ENCODE results near the gene PTPRM.
"Not testable (repeated sequence)": the region's sequence is repeated elsewhere in the genome, so short reads cannot be mapped to it uniquely, and the experiment has no call there.

PTPRM gene

DNA sequence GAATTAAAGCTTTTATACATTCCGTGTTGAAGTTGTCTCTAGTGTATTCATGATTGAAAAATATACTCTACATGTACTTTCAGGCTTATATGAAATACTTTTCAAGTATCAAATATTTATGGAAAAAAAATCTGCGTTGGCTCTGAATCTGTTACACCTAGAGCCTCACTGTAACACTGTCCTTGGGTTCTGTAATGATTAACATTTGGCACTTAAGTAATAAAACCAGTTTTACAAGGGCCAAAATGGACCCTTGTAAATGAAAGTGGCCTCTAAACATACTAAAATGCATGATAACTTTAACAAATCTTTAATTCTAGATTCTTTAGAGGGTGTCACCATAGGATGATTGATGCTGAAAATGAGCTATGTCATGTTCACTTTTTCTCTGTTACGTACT lies 162.8 kb downstream of the PTPRM start:
- no peak for DNase-seq

DNA sequence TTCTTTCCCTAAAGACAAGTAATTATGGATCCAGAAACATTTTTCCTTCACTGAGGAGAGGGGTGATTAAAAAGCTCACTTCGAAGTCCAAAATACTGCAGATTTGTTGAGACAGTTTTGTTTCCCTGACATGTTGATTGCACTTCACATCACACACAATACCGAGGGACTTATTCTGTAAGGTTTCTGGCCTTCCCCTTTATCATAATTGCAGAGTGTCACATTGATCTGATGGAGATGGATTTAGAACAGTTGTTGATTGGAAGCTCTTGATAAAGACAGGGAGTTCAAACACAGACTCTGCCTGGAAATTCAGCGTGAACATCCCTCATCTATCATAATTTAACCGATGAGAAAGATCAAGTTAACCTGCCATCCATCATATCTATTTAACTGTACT lies 163.6 kb downstream of the PTPRM start:
- no peak for DNase-seq

DNA sequence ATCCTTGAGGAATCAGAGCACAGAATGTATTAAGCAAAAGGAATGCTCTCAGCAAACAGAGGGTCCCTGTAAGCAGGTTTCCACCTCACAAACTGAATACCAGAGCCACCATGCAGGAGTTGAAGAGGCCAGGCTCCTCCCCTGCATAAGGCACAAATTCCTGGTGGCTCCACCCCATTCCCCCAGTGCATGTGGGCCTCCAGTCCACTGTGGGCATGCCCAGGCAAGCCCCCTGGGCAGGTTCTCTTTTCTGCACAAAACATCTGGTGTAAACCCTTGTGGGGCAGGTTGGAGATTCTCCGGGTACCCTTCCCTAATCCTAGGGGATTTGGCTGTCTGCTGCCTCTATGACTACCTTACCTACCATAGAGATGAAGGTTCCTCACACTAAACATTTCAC lies 166.5 kb downstream of the PTPRM start:
- no peak for DNase-seq

- no peak for DNase-seq
These were observed 168.1 kb downstream of the PTPRM start for GRCh38 chr18:7735196-7735595.

DNA sequence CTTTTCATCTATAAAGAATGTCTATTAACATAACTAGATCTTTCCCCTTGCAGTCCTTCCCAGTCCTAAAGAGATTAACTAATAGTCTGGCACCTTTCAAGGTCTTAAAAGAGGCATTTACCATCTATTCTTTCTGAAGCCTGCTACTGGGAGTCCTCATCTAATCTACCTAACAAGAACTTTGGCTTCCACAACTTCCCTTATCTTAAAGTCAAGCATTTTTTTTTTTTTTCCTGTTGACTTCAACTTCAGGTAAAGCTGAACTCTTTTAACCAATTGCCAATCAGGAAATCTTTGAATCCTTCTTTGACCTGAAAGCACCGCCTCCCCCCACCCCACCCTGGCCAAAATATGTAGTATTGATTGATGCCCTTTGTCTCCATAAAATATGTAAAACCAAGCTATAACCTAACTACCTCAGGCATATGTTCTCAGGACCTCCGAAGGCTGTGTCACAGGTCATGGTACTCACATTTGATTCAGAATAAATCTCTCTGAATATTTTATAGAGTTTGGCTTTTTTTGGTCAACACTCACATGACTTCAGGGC lies 168.6 kb downstream of the PTPRM start:
- no peak for DNase-seq

- DNase-seq, result not testable (repeated sequence)
These were observed 169.4 kb downstream of the PTPRM start for GRCh38 chr18:7736526-7736925.

- no peak for DNase-seq
These were observed 170.4 kb downstream of the PTPRM start for GRCh38 chr18:7737550-7737949.

DNA sequence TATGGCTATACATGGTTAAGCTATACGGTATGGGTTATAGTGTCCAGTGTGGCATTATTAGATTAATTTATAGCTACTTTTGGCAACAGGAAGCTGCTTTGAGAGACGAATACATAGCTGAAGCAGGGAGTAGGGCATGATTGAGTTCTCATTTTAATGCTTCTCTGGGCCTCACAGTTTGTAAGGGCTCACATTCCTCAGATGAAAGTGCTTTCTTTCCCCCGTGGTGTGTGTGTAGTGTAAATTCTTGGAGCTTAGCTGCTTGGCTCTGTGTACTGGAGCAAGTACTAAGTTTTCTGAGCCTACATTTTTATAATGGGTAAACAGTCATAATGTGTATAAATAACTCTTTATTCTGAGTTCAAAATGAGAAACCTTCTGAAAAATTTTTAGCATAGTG lies 173.7 kb downstream of the PTPRM start:
- no peak for DNase-seq

DNA sequence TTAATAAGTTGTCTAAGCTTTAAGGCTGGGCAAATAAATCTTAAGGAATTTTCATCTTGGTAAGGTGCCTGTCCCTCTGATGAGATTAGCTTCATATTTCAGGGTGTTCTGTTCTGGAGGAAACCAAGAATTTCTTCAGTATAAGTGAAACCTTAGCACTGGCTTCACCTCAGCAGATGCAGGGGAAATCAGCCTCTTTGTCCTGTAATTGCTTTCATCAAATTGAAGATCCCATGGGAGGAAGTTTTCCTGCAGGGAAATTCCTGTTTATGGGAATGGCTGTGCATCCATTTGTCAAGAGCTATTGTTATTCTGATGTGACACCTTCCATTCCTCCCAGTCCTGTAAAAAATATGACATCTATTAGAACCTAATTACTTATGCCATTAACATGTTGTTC lies 174.5 kb downstream of the PTPRM start:
- no peak for DNase-seq

DNA sequence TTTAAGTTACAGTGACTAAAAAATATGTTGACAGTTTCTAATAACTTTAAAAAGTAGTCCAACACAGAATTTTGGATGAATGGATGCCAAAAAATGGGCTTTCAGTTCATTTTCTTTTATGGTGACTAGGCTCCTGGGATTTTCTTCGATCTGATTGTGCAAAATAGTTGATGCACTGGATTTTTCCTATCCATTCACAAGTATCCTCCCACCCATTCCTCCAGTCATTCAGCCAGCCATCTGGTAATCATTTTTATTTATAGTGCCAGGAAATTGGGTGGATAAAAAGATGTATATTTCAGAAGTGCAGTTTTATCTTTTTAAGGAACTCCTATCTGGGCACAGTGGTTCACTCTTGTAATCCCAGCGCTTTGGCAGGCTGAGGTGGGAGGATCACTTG lies 175.1 kb downstream of the PTPRM start:
- DNase-seq, result no peak

- no peak for DNase-seq
These were observed 176.1 kb downstream of the PTPRM start for GRCh38 chr18:7743256-7743655.

DNA sequence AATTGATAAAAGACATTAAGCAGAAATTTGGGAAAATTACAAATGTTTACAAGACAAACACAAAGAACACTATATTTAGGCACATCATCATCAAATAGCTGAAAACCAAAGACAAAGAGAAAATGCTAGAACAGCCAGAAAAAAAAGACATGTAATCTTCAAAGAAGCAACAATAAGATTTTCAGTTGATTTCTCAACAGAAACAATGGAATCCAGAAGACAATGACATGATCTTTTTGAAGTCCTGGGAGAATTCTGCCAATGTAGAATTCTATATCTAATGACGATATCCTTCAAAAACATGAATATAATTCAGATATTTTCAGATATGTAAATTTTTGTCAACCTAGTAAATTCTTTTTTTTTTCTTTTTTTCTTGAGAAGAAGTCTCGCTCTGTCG lies 179.0 kb downstream of the PTPRM start:
- DNase-seq, result no peak

GRCh38 chr18:7748251-7749007 lies 181.3 kb downstream of the PTPRM start:
- no peak for DNase-seq

DNA sequence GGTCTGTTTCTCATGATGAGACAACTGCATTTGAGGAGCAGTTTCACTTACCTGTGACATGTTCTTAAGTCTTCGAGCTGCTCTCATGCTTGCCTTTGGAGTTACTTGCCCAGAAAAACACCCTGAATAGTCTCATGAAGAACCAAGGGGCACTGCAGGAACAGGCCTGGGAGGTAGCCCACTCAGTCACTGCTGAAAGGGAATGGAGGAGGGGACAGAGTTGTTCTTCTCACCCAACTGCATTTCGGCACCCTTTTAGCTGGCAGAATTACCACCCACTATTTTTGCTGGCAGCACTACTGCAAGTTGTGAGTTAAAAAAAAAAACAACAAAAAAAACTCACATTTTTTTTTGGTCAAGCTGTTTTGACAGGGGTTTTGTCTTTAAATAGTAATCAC lies 181.9 kb downstream of the PTPRM start:
- DNase-seq, result no peak

GRCh38 chr18:7749510-7749981 lies 182.4 kb downstream of the PTPRM start:
- DNase-seq, result no peak

- DNase-seq, result no peak
These were observed 183.1 kb downstream of the PTPRM start for GRCh38 chr18:7750095-7750663.

- DNase-seq, result no peak
These were observed 183.8 kb downstream of the PTPRM start for GRCh38 chr18:7750966-7751365.

- DNase-seq, result no peak
These were observed 187.1 kb downstream of the PTPRM start for GRCh38 chr18:7754258-7754657.

- no peak for DNase-seq
These were observed 187.6 kb downstream of the PTPRM start for GRCh38 chr18:7754725-7755181.

GRCh38 chr18:7755753-7756475 lies 188.8 kb downstream of the PTPRM start:
- no peak for DNase-seq

DNA sequence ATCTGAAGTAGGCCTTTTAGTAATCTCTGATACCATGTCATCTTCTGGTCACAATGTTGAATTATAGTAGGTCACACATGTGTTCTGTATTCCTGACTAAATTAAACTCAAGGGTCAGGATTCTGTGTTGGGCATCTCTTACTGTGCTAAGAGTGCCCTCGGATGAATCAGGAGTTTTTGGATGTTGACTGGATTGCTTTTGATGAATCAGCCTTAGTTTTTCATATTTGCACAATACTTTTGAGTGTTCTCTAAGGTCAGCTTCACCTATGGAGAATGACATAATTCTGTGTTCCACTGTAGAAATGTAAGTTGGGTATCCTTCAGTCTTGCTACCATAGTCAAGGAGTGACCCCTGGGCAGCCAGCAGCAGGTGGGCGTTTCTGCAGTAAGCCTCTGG lies 190.1 kb downstream of the PTPRM start:
- DNase-seq, result no peak

DNA sequence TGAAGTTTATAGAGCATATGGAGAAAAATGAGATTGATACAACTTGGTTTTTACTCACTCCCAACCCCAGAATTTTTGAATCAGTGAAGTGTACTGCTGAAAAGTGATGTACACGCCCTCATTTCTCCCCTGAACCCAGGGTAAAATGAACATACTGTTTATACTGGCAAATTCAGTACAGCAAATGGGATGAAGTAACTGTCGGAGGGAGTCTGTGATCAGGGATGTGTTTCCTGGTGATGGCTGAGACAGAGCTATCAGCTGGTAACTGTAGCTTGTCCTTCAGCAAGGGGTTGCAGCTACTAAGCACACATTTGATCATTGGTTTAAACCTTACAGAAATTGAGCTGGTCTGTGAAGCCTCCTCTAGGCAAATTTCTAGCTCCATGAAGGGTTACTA lies 191.6 kb downstream of the PTPRM start:
- no peak for DNase-seq
